MCF 10A (cell line): Measurements from ENCODE around the gene DLL1. TPM values are rescaled to one million over a fixed set of nuclear protein-coding genes. Genes with fewer than 3 reads are reported as not detected.

Source experiments
- BruUV-seq: library from RNA; stranded (reverse); fragments of 400-500 nt; replicated peaks from 2 replicates; lab custom pipeline; 2021; lab: Mats Ljungman, UMichigan
- CTCF ChIA-PET: fragments of 300-600 bp; sonication (Branson Sonifier 250); formaldehyde crosslinking; extraction: SDS; loops from one replicate; lab custom pipeline; 2021; ENCODE audit warnings: antibody characterized with exemption, inconsistent platforms; lab: Yijun Ruan, JAX
- POLR2A ChIA-PET: fragments of 300-600, 350-650 bp; sonication (Branson Sonifier 250); formaldehyde crosslinking; extraction: SDS; loops from one replicate; lab custom pipeline; 2020; ENCODE audit warnings: antibody characterized with exemption, inconsistent platforms; lab: Yijun Ruan, JAX
- DNase-seq: peaks from one replicate; pipeline ENCODE4 v3.0.0-alpha.2; 2018; ENCODE audit not compliant: unreplicated experiment
- H3K27ac Mint-ChIP-seq: one replicate; pipeline ENCODE4 v1.8.0; 2022; ENCODE audit warnings: mild to moderate bottlenecking, low read depth, mixed read lengths; ENCODE audit not compliant: unreplicated experiment
- H3K27me3 Mint-ChIP-seq: one replicate; pipeline ENCODE4 v1.8.0; 2022; ENCODE audit warnings: mixed read lengths; ENCODE audit not compliant: insufficient read depth, unreplicated experiment
- H3K36me3 Mint-ChIP-seq: one replicate; pipeline ENCODE4 v1.8.0; 2022; ENCODE audit warnings: mild to moderate bottlenecking, moderate library complexity, mixed read lengths; ENCODE audit not compliant: insufficient read depth, unreplicated experiment
- H3K4me1 Mint-ChIP-seq: one replicate; pipeline ENCODE4 v1.8.0; 2022; ENCODE audit warnings: mixed read lengths; ENCODE audit not compliant: insufficient read depth, unreplicated experiment
- H3K4me3 Mint-ChIP-seq: one replicate; pipeline ENCODE4 v1.8.0; 2022; ENCODE audit warnings: mild to moderate bottlenecking, moderate library complexity, mixed read lengths; ENCODE audit not compliant: unreplicated experiment
- H3K9me3 Mint-ChIP-seq: one replicate; pipeline ENCODE4 v1.8.0; 2022; ENCODE audit warnings: mixed read lengths; ENCODE audit not compliant: unreplicated experiment
- intact Hi-C: fragments of 100-400 bp; cut with micrococcal nuclease; formaldehyde crosslinking; loops from 2 replicates; pipeline ENCODE4 v1.14.1; 2022
- total RNA-seq: library from RNA; stranded (reverse); gene quantifications from 2 replicates; pipeline ENCODE4 v1.2.3, GENCODE V29; 2022
- TF ChIP-seq, protein P1 (sequence below): fragments of 200-600 bp; IDR thresholded peaks from one replicate; pipeline ENCODE4 v1.8.0; 2022; ENCODE audit warnings: antibody characterized with exemption, mild to moderate bottlenecking; ENCODE audit not compliant: unreplicated experiment

DLL1 gene
- total RNA-seq, 1 experiment from 2014 or later: 1.4 TPM

- no peak overlapping the region for H3K27ac Mint-ChIP-seq
- H3K4me3 Mint-ChIP-seq: no peak overlapping the region
These were observed 51.9 kb downstream of the DLL1 start for GRCh38 chr6:170238741-170239565.

GRCh38 chr6:170237999-170238740, 52.7 kb downstream of the DLL1 start:
- no peaks in the 10 kb centered on the region for H3K27me3 Mint-ChIP-seq
- H3K9me3 Mint-ChIP-seq: no peaks in the 10 kb centered on the region
- H3K4me1 Mint-ChIP-seq: no peaks in the 10 kb centered on the region
- no peak overlapping the region for H3K4me3 Mint-ChIP-seq
- intact Hi-C loops: no loop called here
- ChIA-PET CTCF (no interaction called here), POLR2A (no interaction called here)
- BruUV-seq: no TSS peak
- DNase-seq: no peak
- H3K27ac Mint-ChIP-seq: no peak overlapping the region
- TF ChIP-seq, protein P1, sequence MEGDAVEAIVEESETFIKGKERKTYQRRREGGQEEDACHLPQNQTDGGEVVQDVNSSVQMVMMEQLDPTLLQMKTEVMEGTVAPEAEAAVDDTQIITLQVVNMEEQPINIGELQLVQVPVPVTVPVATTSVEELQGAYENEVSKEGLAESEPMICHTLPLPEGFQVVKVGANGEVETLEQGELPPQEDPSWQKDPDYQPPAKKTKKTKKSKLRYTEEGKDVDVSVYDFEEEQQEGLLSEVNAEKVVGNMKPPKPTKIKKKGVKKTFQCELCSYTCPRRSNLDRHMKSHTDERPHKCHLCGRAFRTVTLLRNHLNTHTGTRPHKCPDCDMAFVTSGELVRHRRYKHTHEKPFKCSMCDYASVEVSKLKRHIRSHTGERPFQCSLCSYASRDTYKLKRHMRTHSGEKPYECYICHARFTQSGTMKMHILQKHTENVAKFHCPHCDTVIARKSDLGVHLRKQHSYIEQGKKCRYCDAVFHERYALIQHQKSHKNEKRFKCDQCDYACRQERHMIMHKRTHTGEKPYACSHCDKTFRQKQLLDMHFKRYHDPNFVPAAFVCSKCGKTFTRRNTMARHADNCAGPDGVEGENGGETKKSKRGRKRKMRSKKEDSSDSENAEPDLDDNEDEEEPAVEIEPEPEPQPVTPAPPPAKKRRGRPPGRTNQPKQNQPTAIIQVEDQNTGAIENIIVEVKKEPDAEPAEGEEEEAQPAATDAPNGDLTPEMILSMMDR: no peak
- H3K36me3 Mint-ChIP-seq: no peaks in the 10 kb centered on the region

More at GRCh38 chr6:170238741-170239565, 51.9 kb downstream of the DLL1 start:
- TF ChIP-seq, protein P1: no peak
- DNase-seq: no peak
- Mint-ChIP-seq H3K9me3 (no peaks in the 10 kb centered on the region), H3K27me3 (no peaks in the 10 kb centered on the region), H3K36me3 (no peaks in the 10 kb centered on the region), H3K4me1 (no peaks in the 10 kb centered on the region)
- BruUV-seq: no TSS peak
- CTCF ChIA-PET: no interaction called here
- intact Hi-C loops: no loop called here
- POLR2A ChIA-PET: no interaction called here

DNA sequence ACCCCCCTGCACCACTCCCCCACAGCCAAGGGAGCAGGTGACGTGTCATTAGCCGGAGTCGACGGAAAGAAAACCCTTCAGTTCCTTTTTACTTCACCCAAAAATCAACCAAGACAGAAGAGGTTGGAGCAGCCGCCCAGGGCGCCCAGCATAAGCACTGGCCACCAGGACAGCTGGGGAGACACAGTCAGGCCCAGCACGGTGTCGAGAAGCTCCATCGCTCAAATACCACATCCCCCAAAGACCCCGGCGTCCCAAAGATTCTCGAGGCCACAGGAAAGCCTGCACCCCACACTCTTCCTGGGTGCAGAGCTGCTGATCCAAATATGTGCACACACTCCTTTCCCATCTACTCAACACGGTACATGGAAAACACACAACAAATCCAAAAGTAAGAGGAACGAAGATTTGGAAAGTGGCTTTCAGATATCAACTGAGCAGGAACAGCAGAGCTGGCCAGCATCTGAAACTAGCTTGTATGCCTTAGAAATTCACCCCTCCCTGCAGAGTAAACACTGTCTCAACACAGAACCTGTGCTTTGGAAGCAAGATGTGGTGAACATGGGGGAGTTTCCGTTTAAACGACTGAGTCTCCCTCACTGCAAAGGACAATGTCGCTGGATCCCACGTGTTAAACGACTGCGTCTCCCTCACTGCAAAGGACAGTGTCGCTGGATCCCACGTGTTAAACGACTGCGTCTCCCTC, 54.6 kb downstream of the DLL1 start:
- TF ChIP-seq, protein P1: no peak
- Mint-ChIP-seq H3K4me3 (no peak overlapping the region), H3K27me3 (no peaks in the 10 kb centered on the region), H3K9me3 (no peaks in the 10 kb centered on the region), H3K4me1 (peaks cover 8% of the 10 kb centered on the region), H3K27ac (no peak overlapping the region), H3K36me3 (no peaks in the 10 kb centered on the region)
- ChIA-PET POLR2A (interaction anchor here (1.0 to 1.1 kb wide), 2 partner anchors 10 to 57 kb away, joined by 3 to 4 read pairs; no protein-coding TSS in a partner anchor), CTCF (interaction anchor here (0.5 kb wide), 1 partner anchor 436 kb away, joined by 4 read pairs; no protein-coding TSS in a partner anchor)
- intact Hi-C loops: no loop called here
- DNase-seq: no peak
- no TSS peak for BruUV-seq
